ENCODE results near the gene PRKCZ. TPM values are rescaled to one million over a fixed set of nuclear protein-coding genes. Genes with fewer than 3 reads are reported as not detected.

Gene PRKCZ
- total RNA-seq, 1 donor from 2014 or later = 33.4 TPM

- Mint-ChIP-seq H3K27ac (no peak overlapping the region), H3K4me1 (peaks cover 7% of the 10 kb centered on the region), H3K36me3 (peaks cover 17% of the 10 kb centered on the region), H3K4me3 (no peak overlapping the region), H3K27me3 (ENCODE audit: insufficient read depth, low read depth) (peaks cover 7% of the 10 kb centered on the region), H3K9me3 (peaks cover 27% of the 10 kb centered on the region)
- H2AFZ ChIP-seq (replicated peaks) = no peak overlapping the region
- peaks cover 6% of the 10 kb centered on the region for H3K4me1 ChIP-seq
- H3K36me3 ChIP-seq = peaks cover 7% of the 10 kb centered on the region
- TF ChIP-seq, protein P1, sequence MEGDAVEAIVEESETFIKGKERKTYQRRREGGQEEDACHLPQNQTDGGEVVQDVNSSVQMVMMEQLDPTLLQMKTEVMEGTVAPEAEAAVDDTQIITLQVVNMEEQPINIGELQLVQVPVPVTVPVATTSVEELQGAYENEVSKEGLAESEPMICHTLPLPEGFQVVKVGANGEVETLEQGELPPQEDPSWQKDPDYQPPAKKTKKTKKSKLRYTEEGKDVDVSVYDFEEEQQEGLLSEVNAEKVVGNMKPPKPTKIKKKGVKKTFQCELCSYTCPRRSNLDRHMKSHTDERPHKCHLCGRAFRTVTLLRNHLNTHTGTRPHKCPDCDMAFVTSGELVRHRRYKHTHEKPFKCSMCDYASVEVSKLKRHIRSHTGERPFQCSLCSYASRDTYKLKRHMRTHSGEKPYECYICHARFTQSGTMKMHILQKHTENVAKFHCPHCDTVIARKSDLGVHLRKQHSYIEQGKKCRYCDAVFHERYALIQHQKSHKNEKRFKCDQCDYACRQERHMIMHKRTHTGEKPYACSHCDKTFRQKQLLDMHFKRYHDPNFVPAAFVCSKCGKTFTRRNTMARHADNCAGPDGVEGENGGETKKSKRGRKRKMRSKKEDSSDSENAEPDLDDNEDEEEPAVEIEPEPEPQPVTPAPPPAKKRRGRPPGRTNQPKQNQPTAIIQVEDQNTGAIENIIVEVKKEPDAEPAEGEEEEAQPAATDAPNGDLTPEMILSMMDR (IDR thresholded peaks at IDR 0.05) = no peak
- TF ChIP-seq EZH2phosphoT487 (IDR thresholded peaks at IDR 0.05) = no peak
- no peak for TF ChIP-seq EZH2 (IDR thresholded peaks at IDR 0.05)
- H3K79me2 ChIP-seq (ENCODE audit: low read depth) = peaks cover 16% of the 10 kb centered on the region
- H4K20me1 ChIP-seq (ENCODE audit: low read depth) = peaks cover 12% of the 10 kb centered on the region
- no peaks in the 10 kb centered on the region for H3K27me3 ChIP-seq
- DNase-seq (ENCODE audit: low spot score) = no peak
- no peak overlapping the region for H3K9ac ChIP-seq
- H3K27ac ChIP-seq = no peak overlapping the region
- no peaks in the 10 kb centered on the region for H3K9me3 ChIP-seq (ENCODE audit: low read depth)
- H3K4me2 ChIP-seq = no peak overlapping the region
- no peaks in the 10 kb centered on the region for H3F3A ChIP-seq (ENCODE audit: low read depth)
- H3K4me3 ChIP-seq = no peak overlapping the region
Measured at GRCh38 chr1:2067981-2068380, 17.8 kb downstream of the PRKCZ start.

GRCh38 chr1:2068951-2069350, 18.7 kb downstream of the PRKCZ start:
- no peak overlapping the region for H3K4me3 Mint-ChIP-seq
- H3K9me3 ChIP-seq (ENCODE audit: low read depth) = no peaks in the 10 kb centered on the region
- peaks cover 22% of the 10 kb centered on the region for H3K9me3 Mint-ChIP-seq
- no peak overlapping the region for H3K4me2 ChIP-seq
- H3K27ac Mint-ChIP-seq = no peak overlapping the region
- no peak overlapping the region for H3K4me3 ChIP-seq
- peaks cover 7% of the 10 kb centered on the region for H3K27me3 Mint-ChIP-seq (ENCODE audit: insufficient read depth, low read depth)
- H3K36me3 ChIP-seq = peaks cover 6% of the 10 kb centered on the region
- H3F3A ChIP-seq (ENCODE audit: low read depth) = no peaks in the 10 kb centered on the region
- H2AFZ ChIP-seq (replicated peaks) = no peak overlapping the region
- H3K27me3 ChIP-seq = no peaks in the 10 kb centered on the region
- peaks cover 15% of the 10 kb centered on the region for H3K36me3 Mint-ChIP-seq
- peaks cover 13% of the 10 kb centered on the region for H3K4me1 Mint-ChIP-seq
- no peak for DNase-seq (ENCODE audit: low spot score)
- H3K79me2 ChIP-seq (ENCODE audit: low read depth) = peaks cover 19% of the 10 kb centered on the region
- TF ChIP-seq EZH2phosphoT487 (IDR thresholded peaks at IDR 0.05) (no peak), EZH2 (IDR thresholded peaks at IDR 0.05) (no peak)
- TF ChIP-seq, protein P1 (IDR thresholded peaks at IDR 0.05) = no peak
- no peak overlapping the region for H3K27ac ChIP-seq
- no peak overlapping the region for H3K9ac ChIP-seq
- H4K20me1 ChIP-seq (ENCODE audit: low read depth) = peaks cover 22% of the 10 kb centered on the region
- peaks cover 16% of the 10 kb centered on the region for H3K4me1 ChIP-seq

DNA sequence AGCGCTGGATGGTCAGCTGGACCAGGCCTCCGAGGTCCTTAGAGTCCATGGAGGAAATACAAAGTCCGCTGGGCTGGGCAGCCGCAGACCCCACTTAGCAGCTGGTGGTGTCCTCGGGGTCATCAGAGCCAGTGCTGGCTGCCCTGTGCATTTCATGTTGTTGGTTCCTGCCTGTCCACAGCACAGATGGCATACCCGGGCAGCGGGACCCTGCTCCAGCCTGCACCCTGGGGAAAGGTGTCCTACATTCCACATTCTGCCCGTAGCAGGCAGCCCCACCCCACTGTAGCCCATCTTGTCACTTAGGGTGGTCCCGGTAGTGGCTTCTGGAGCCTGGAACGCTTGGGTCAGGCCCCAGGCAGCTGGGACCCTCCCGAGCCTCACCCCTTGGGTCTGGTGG, 19.8 kb downstream of the PRKCZ start:
- Mint-ChIP-seq H3K27me3 (ENCODE audit: insufficient read depth, low read depth) (peaks cover 7% of the 10 kb centered on the region), H3K4me3 (no peak overlapping the region), H3K9me3 (peaks cover 13% of the 10 kb centered on the region), H3K4me1 (peaks cover 23% of the 10 kb centered on the region), H3K27ac (no peak overlapping the region), H3K36me3 (peaks cover 8% of the 10 kb centered on the region)
- H3K4me1 ChIP-seq = peaks cover 25% of the 10 kb centered on the region
- no peak for TF ChIP-seq EZH2phosphoT487 (IDR thresholded peaks at IDR 0.05)
- no peak for TF ChIP-seq EZH2 (IDR thresholded peaks at IDR 0.05)
- TF ChIP-seq, protein P1 (IDR thresholded peaks at IDR 0.05) = no peak
- H3F3A ChIP-seq (ENCODE audit: low read depth) = no peaks in the 10 kb centered on the region
- no peak overlapping the region for H2AFZ ChIP-seq (replicated peaks)
- no peak overlapping the region for H3K4me2 ChIP-seq
- peaks cover 23% of the 10 kb centered on the region for H4K20me1 ChIP-seq (ENCODE audit: low read depth)
- H3K4me3 ChIP-seq = no peak overlapping the region
- H3K9me3 ChIP-seq (ENCODE audit: low read depth) = no peaks in the 10 kb centered on the region
- no peak overlapping the region for H3K9ac ChIP-seq
- peaks cover 24% of the 10 kb centered on the region for H3K79me2 ChIP-seq (ENCODE audit: low read depth)
- H3K27ac ChIP-seq = no peak overlapping the region
- no peaks in the 10 kb centered on the region for H3K27me3 ChIP-seq
- DNase-seq (ENCODE audit: low spot score) = no peak
- H3K36me3 ChIP-seq = no peaks in the 10 kb centered on the region

All from neural progenitor cell (in vitro differentiated cells).